HepG2 (cell line): ENCODE data around the gene CEP131. TPM values are rescaled to one million over a fixed set of nuclear protein-coding genes. Genes with fewer than 3 reads are reported as not detected.

Experiments
- DMAP1 ChIP-seq: IDR thresholded peaks from 2 replicates; pipeline ENCODE4 v1.6.1; 2016
- EP300 ChIP-seq, 3 experiments: sonication (generic) in 1 of 3; formaldehyde crosslinking in 1 of 3; IDR thresholded peaks; 2 replicates each; pipeline versions ENCODE4 v1.5.1 to v1.6.1; 2011 to 2020; ENCODE audit warnings: low read depth in 2 of 3, low read length in 2 of 3, borderline replicate concordance in 1 of 3, improper control_type of control experiment in 1 of 3, mild to moderate bottlenecking in 1 of 3, missing genetic modification reagents in 1 of 3, moderate library complexity in 1 of 3
- HOXA3 ChIP-seq: sonication (generic); formaldehyde crosslinking; IDR thresholded peaks from 2 replicates; pipeline ENCODE4 v1.5.0; 2020; ENCODE audit warnings: missing genetic modification reagents
- HOXA5 ChIP-seq: sonication (generic); formaldehyde crosslinking; IDR thresholded peaks from 2 replicates; pipeline ENCODE4 v1.4.0; 2020; ENCODE audit warnings: missing genetic modification reagents
- IKZF4 ChIP-seq: sonication (generic); formaldehyde crosslinking; IDR thresholded peaks from 2 replicates; pipeline ENCODE4 v1.5.1; 2020; ENCODE audit warnings: borderline replicate concordance, mild to moderate bottlenecking, low read depth, missing genetic modification reagents; ENCODE audit errors: not compliant biosample characterization
- MAZ ChIP-seq, 2 experiments: sonication (generic) in 1 of 2; formaldehyde crosslinking in 1 of 2; IDR thresholded peaks; 2 replicates each; pipeline versions ENCODE4 v1.5.0 to v1.6.1; 2012 to 2020; ENCODE audit warnings: low read depth in 2 of 2, mild to moderate bottlenecking in 2 of 2, borderline replicate concordance in 1 of 2, improper control_type of control experiment in 1 of 2, low read length in 1 of 2, missing genetic modification reagents in 1 of 2, moderate library complexity in 1 of 2
- NFATC3 ChIP-seq: sonication (generic); formaldehyde crosslinking; IDR thresholded peaks from 2 replicates; pipeline ENCODE4 v1.5.1; 2020; ENCODE audit warnings: mild to moderate bottlenecking, missing genetic modification reagents
- PCBP1 ChIP-seq: fragments of 200-400 bp; formaldehyde crosslinking; IDR thresholded peaks from 2 replicates; pipeline ENCODE4 v1.6.1; 2017; ENCODE audit warnings: mild to moderate bottlenecking, low read depth, low read length, borderline replicate concordance
- PHF5A ChIP-seq: IDR thresholded peaks from one replicate; pipeline ENCODE4 v1.6.1; 2018; ENCODE audit warnings: low read depth, missing genetic modification reagents; ENCODE audit not compliant: unreplicated experiment
- SIN3A ChIP-seq: IDR thresholded peaks from 2 replicates; pipeline ENCODE4 v1.6.1; 2011; ENCODE audit warnings: low read depth, mild to moderate bottlenecking, control low read depth, low read length, borderline replicate concordance
- TAF1 ChIP-seq: sonication (generic); formaldehyde crosslinking; IDR thresholded peaks from 2 replicates; pipeline ENCODE4 v1.4.0; 2020; ENCODE audit warnings: missing genetic modification reagents
- YY1 ChIP-seq: IDR thresholded peaks from 2 replicates; pipeline ENCODE4 v1.6.1; 2011; ENCODE audit warnings: low read length, low read depth, moderate library complexity, mild to moderate bottlenecking; ENCODE audit not compliant: insufficient read depth, insufficient replicate concordance
- ZBTB8A ChIP-seq: sonication (generic); formaldehyde crosslinking; IDR thresholded peaks from 2 replicates; pipeline ENCODE4 v1.4.0; 2020; ENCODE audit warnings: mild to moderate bottlenecking, low read depth, missing genetic modification reagents, borderline replicate concordance
- ZIK1 ChIP-seq: sonication (generic); formaldehyde crosslinking; IDR thresholded peaks from 2 replicates; pipeline ENCODE4 v1.5.0; 2020; ENCODE audit warnings: mild to moderate bottlenecking, low read depth, missing genetic modification reagents, borderline replicate concordance
- ZNF251 ChIP-seq: sonication (generic); formaldehyde crosslinking; IDR thresholded peaks from 2 replicates; pipeline ENCODE4 v1.9.0; 2021; ENCODE audit warnings: mild to moderate bottlenecking, missing genetic modification reagents
- ZNF281 ChIP-seq: sonication (generic); formaldehyde crosslinking; IDR thresholded peaks from 2 replicates; pipeline ENCODE4 v1.4.0; 2020; ENCODE audit warnings: missing genetic modification reagents, borderline replicate concordance
- ZNF329 ChIP-seq: sonication (generic); formaldehyde crosslinking; IDR thresholded peaks from 2 replicates; pipeline ENCODE4 v1.9.0; 2021; ENCODE audit warnings: low read depth, mild to moderate bottlenecking, missing genetic modification reagents
- ZNF337 ChIP-seq: sonication (generic); formaldehyde crosslinking; IDR thresholded peaks from 2 replicates; pipeline ENCODE4 v1.5.1; 2020; ENCODE audit warnings: missing genetic modification reagents, low read depth, mild to moderate bottlenecking, borderline replicate concordance
- ZNF343 ChIP-seq: sonication (generic); formaldehyde crosslinking; IDR thresholded peaks from 2 replicates; pipeline ENCODE4 v1.4.0; 2020; ENCODE audit warnings: mild to moderate bottlenecking, missing genetic modification reagents
- ZNF530 ChIP-seq: sonication (generic); formaldehyde crosslinking; IDR thresholded peaks from 2 replicates; pipeline ENCODE4 v1.5.0; 2020; ENCODE audit warnings: low read depth, mild to moderate bottlenecking, missing genetic modification reagents
- ZNF556 ChIP-seq: sonication (generic); formaldehyde crosslinking; IDR thresholded peaks from 2 replicates; pipeline ENCODE4 v1.4.0; 2020; ENCODE audit warnings: mild to moderate bottlenecking, missing genetic modification reagents, borderline replicate concordance
- ZNF691 ChIP-seq: sonication (generic); formaldehyde crosslinking; IDR thresholded peaks from 2 replicates; pipeline ENCODE4 v1.4.0; 2020; ENCODE audit warnings: missing genetic modification reagents, low read depth, mild to moderate bottlenecking, borderline replicate concordance
- polyA plus RNA-seq, 8 experiments: library from polyadenylated mRNA; depleted of rRNA in 3 of 8; stranded (reverse) in 7 of 8; unstranded in 1 of 8; fragments of >200 nt; fragmentation: Illumina TruSeq in 4 of 8; extraction: Trizol in 4 of 8; gene quantifications; 2 replicates each; pipeline versions ENCODE4 v1.2.1 to v1.2.3, GENCODE V29; 2011 to 2016; ENCODE audit warnings: low read depth in 4 of 8, missing spikeins in 1 of 8, mixed read lengths in 1 of 8; ENCODE audit not compliant: insufficient read depth in 1 of 8
- total RNA-seq, 5 experiments: library from RNA; depleted of rRNA; stranded (reverse); fragments of >200 nt; fragmentation: Illumina TruSeq; extraction: Trizol; gene quantifications; 2 replicates each; pipeline ENCODE4 v1.2.3, GENCODE V29; 2016; ENCODE audit warnings: low read depth in 1 of 5

The CEP131 gene
- total and polyA plus RNA-seq, 2 of the 13 experiments (the other 11 are each of a cell fraction or from before 2014, with no cell fraction given), result 5.0 to 16.8 TPM

- TF ChIP-seq ZNF281 (CRISPR knock-in tag) (no peak; the same call in none of the 2 replicates), ZNF530 (CRISPR knock-in tag) (0 out of 2 replicates have a peak, but pooled peaks have one; percentile 56), YY1 (peak; percentile 98), ZNF691 (CRISPR knock-in tag) (peak; percentile 26; the same call in 1 of the 2 replicates), IKZF4 (CRISPR knock-in tag) (peak; percentile 69), PHF5A (CRISPR knock-in tag) (no peak), ZIK1 (CRISPR knock-in tag) (no peak), SIN3A (peak; percentile 81), HOXA5 (CRISPR knock-in tag) (peak; percentile 64), ZNF329 (CRISPR knock-in tag) (peak; percentile 80), PCBP1 (peak; percentile 100), ZNF251 (CRISPR knock-in tag) (no peak), MAZ (IDR thresholded peaks at IDR 0.05; ENCODE audit: borderline replicate concordance, low read depth, low read length) (no peak), MAZ (CRISPR knock-in tag; IDR thresholded peaks at IDR 0.05; ENCODE audit: low read depth) (0 out of 2 replicates have a peak, but pooled peaks have one; percentile 51), EP300 (IDR thresholded peaks at IDR 0.05; ENCODE audit: low read depth in 2 of 2, low read length in 2 of 2) (no peak), EP300 (CRISPR knock-in tag; IDR thresholded peaks at IDR 0.05; ENCODE audit: borderline replicate concordance) (no peak), ZNF337 (CRISPR knock-in tag) (no peak; the same call in 1 of the 2 replicates), ZNF343 (CRISPR knock-in tag) (0 out of 2 replicates have a peak, but pooled peaks have one; percentile 13), HOXA3 (peak; percentile 33), ZBTB8A (CRISPR knock-in tag) (no peak), TAF1 (CRISPR knock-in tag) (peak; percentile 70), NFATC3 (no peak), ZNF556 (CRISPR knock-in tag) (peak; percentile 54; the same call in 1 of the 2 replicates), DMAP1 (no peak; the same call in 1 of the 2 replicates)
These were observed 16.3 kb upstream of the CEP131 start, which contains the start of the genes NDUFAF8 and TEPSIN (continued) for GRCh38 chr17:81238815-81239713.
